Hair follicular keratinocyte (primary cell): Measurements from ENCODE around the gene FOXJ3. TPM values are rescaled to one million over a fixed set of nuclear protein-coding genes. Genes with fewer than 3 reads are reported as not detected.

Source experiments
- total RNA-seq: library from RNA; depleted of rRNA; stranded (reverse); fragments of >200 nt; gene quantifications from 2 replicates; pipeline ENCODE4 v1.2.3, GENCODE V29; 2015

The FOXJ3 gene
- 16.0 and 18.1 TPM in 2 replicates for total RNA-seq

DNA sequence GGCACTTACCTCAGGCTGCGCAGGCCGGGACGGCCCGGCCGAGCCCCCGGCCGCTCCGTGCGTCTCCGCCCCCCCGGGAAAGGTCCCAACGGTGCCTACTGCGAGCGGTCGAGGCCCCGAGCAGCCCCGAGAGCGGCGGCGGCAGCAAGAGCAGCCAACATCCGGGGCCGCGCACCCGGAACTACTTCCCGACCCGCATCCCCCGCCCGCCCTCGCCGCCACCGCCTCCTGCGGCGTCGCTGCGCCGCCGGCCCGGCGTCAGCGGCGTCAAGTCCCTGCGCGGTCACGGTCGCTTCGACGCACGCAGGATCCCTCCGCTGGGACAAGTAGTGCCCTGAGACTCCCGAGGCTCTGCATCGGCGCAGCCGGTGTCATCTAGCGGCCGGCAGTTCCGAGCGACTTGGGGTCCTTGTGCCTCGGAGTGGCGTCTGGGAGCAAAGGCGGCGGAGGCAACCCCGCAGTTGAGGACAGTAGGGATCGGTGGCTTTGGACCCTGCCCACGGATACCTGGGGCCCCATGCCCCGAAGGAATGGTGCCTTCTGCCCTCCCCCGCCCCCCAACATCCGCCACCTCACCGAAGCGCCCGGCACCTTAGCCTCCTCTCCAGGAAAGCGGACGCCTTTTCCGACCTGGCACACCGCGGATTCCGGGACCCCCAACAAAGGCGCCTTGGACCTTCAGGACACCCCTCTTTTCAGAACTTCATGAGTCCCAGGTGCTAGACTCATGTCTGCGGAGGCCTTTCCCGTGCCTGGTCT, at the start of gene FOXJ3:
Gene FOXJ3 (minus strand): TSS at position 186 of the 759 bp plus-strand sequence. CDS start 24,142 bp downstream, outside the sequence.

DNA sequence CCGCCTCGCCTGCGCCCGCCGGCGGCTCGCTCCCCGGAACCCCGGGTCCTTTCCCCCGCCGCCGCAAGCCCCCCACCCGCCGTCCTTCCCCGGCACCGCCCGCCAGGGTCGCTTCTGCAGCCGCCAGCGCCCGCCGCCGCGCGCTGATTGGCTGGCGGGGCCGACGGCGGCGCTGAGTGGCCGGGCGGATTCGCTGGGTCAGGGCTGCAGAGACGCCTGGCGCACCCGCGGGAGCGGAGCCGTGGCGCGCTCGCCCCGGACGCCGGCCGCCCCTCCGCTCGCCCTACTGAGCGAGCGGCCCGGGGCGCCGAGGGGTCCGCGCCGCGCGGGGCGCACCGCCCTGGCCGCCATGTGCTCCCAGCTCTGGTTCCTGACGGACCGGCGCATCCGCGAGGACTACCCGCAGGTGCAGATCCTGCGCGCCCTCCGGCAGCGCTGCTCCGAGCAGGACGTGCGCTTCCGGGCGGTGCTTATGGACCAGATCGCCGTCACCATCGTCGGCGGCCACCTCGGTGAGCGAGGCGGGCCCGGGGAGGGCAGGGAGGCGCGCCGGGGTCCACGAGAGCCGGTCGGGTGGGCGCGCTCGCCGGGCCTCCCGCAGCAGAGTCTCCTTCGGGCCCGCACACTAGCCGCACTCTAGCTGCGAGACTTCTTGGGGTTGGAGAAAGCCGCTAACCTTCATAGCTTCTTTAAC, 45.7 kb upstream of the FOXJ3 start, which contains the start of gene RIMKLA:
Gene RIMKLA (plus strand): TSS at position 207 of the 694 bp plus-strand sequence. CDS start 143 bp downstream, at position 350.

DNA sequence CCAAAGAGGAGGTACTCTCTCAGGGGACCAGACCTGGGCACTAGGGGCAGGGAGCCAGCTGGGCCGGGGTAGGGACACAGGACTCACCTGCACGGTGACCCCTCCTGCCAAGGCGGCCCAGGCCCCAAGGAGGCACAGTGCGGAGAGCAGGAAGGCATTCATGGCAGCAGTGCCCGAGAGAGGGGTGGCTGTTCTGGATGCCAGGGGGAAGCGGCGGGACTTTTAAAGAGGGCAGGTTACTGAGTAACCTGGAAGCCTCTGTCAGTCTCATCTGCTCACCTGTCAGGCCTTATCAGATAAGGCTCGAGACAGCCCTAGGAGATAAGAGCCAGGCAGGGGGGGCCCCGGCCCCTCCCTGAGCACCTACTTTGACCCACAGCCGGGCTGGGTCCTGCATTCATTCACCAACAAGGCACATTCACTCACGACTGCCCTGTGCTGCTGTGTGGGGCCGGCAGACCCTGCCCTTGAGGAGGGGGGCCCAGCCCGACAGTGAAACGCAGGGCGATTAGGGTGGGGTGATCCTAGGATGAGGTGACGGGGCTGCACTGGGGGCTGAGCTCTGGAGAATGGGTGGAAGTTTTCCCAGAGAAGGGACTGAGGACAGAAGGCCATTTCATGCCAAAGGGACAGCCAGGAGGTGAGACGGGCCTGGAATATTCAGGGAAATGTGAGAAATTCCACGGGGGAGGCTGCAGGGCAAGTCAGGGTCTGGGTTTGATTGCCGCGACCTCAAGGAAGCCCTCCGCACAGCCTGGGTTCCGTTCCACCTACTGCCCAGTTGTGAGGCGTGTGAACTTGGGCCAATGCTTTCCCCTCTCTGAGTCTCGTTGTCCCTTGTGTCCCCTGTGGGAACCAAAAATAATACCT, 170.2 kb downstream of the FOXJ3 start, which contains the start of gene GUCA2A:
Gene GUCA2A (minus strand): TSS at position 195 of the 870 bp plus-strand sequence. CDS start 33 bp downstream, at position 162.

DNA sequence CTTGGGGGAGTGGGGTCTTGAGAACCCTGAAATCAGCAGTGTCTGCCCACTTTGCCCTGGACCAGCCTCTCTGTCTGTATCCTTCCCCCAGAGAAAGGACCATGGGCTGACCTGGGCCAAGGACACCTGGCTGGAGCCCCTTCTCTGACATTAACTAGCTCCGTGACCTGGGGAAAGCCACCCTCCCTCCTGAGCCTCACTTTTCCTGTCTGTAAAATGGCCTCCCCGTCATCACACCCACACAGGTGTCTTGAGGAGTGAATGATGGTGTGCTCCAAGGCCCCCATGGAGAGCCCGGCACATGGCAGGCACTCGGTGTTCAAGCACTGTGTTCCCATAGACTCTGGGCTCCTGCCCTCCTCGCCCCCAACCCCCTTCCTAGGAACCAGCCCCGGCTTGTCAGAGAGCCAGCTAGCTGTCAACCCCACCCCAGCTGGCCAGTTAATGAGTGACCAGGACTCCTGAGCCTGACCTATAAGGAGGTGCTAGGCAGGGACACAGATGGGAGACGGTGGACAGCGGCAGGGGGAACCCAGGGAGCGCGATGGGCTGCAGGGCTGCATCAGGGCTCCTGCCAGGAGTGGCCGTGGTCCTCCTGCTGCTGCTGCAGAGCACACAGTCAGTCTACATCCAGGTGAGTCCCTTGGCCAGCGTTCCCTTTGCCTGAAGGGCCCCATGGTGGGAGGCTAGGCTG, 182.0 kb downstream of the FOXJ3 start, which contains the start of gene GUCA2B:
Gene GUCA2B (plus strand): TSS at position 504 of the 694 bp plus-strand sequence. CDS start 41 bp downstream, at position 545.

Other genes starting within 250 kb of the FOXJ3 start
- not detected in 2 replicates for gene GUCA2B, start 181.8 kb downstream of the FOXJ3 start, total RNA-seq
- not detected in 2 replicates for gene GUCA2A, start 170.5 kb downstream of the FOXJ3 start, total RNA-seq
- gene RIMKLA, start 45.6 kb upstream of the FOXJ3 start, total RNA-seq = not detected in 2 replicates
- gene ZMYND12, start 120.8 kb upstream of the FOXJ3 start, total RNA-seq = 0.49 and 0.70 TPM in 2 replicates
- 50.8 and 91.4 TPM in 2 replicates for gene PPCS, start 121.3 kb upstream of the FOXJ3 start, total RNA-seq
- gene CCDC30, start 128.1 kb upstream of the FOXJ3 start, total RNA-seq = 0.04 and 0.16 TPM in 2 replicates